ENCODE measurements around the gene MED26. TPM values are rescaled to one million over a fixed set of nuclear protein-coding genes. Genes with fewer than 3 reads are reported as not detected.
A peak's percentile ranks its signal among the peaks of the same experiment; 100 is the strongest.

MED26 gene
- total RNA-seq, 1 donor from 2014 or later: 15.0 TPM

DNA sequence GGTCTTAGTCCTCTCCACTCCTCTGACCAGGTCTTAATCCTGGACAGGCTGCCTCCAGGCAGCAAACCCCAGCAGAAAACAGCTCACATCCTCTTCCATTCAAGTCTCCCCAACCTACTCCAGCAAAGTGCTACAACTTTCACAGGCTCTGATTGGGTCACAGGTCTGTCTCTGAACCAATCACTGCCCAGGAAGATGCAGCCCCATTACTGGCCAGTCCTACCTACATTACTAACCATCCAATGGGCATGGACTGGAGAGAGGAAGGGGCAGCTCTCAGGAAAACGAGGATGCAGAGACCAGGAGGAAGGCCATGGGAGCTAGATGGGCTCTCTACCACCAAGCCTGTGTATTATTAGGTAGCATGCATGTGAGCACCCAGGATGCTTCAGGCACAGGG, 12.2 kb downstream of the MED26 start:
- Histone ChIP-seq H3K79me2 (ENCODE audit: insufficient read depth, low read length) (peaks cover 100% of the 10 kb centered on the region), H4K20me1 (ENCODE audit: insufficient read depth, low read length) (peaks cover 100% of the 10 kb centered on the region), H3K27ac (ENCODE audit: low read depth, low read length) (no peak overlapping the region), H3K27me3 (ENCODE audit: insufficient read depth, low read length) (no peaks in the 10 kb centered on the region), H3K4me2 (ENCODE audit: low read length) (no peak overlapping the region), H3K9ac (ENCODE audit: low read length) (no peak overlapping the region), H3K9me3 (ENCODE audit: insufficient read depth, low read depth, low read length) (no peaks in the 10 kb centered on the region), H3K4me1 (ENCODE audit: insufficient read depth, low read length) (peaks cover 4% of the 10 kb centered on the region), H3K4me3 (ENCODE audit: insufficient read depth, low read depth, low read length) (no peak overlapping the region), H3K36me3 (ENCODE audit: insufficient read depth, low read length) (no peaks in the 10 kb centered on the region), H2AFZ (ENCODE audit: low read depth, low read length) (no peak overlapping the region)
- Mint-ChIP-seq H3K27ac (ENCODE audit: unreplicated experiment) (no peak overlapping the region), H3K4me1 (ENCODE audit: low read depth, unreplicated experiment) (peaks cover 16% of the 10 kb centered on the region), H3K9me3 (ENCODE audit: unreplicated experiment) (no peaks in the 10 kb centered on the region), H3K27me3 (ENCODE audit: low read depth, unreplicated experiment) (no peaks in the 10 kb centered on the region), H3K36me3 (ENCODE audit: low read depth, unreplicated experiment) (no peaks in the 10 kb centered on the region), H3K4me3 (ENCODE audit: unreplicated experiment) (no peak overlapping the region)
- TF ChIP-seq EZH2 (IDR thresholded peaks at IDR 0.05; ENCODE audit: insufficient read depth, low read length): no peak
- DNase-seq (ENCODE audit: low read depth) (no peak), FAIRE-seq (no peak)

DNA sequence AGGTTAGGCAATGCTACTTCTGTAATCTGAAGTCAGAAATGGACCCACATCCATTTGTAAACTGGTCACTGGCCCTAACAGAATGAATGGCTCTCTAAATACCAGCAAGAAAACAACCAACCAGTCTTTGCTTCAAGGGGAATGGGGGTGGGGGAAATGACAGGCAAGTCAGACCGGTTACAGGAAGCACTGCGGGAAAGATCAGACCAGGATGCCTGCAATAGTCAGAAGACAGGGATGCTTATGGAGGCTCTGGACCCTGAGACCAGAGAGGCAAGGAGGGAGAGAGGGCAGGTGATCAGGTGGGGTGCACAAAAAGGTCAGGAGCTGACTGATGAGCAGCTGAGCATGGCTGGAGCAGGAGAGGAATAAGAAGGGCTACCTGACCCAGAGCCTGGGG, 13.1 kb downstream of the MED26 start:
- Mint-ChIP-seq H3K27me3 (ENCODE audit: low read depth, unreplicated experiment) (no peaks in the 10 kb centered on the region), H3K27ac (ENCODE audit: unreplicated experiment) (peak overlapping the region; percentile 62), H3K9me3 (ENCODE audit: unreplicated experiment) (no peaks in the 10 kb centered on the region), H3K4me1 (ENCODE audit: low read depth, unreplicated experiment) (peaks cover 16% of the 10 kb centered on the region), H3K4me3 (ENCODE audit: unreplicated experiment) (no peak overlapping the region), H3K36me3 (ENCODE audit: low read depth, unreplicated experiment) (no peaks in the 10 kb centered on the region)
- Histone ChIP-seq H4K20me1 (ENCODE audit: insufficient read depth, low read length) (peaks cover 100% of the 10 kb centered on the region), H3K9me3 (ENCODE audit: insufficient read depth, low read depth, low read length) (no peaks in the 10 kb centered on the region), H3K4me1 (ENCODE audit: insufficient read depth, low read length) (peaks cover 4% of the 10 kb centered on the region), H3K4me3 (ENCODE audit: insufficient read depth, low read depth, low read length) (no peak overlapping the region), H3K9ac (ENCODE audit: low read length) (no peak overlapping the region), H3K27ac (ENCODE audit: low read depth, low read length) (no peak overlapping the region), H3K36me3 (ENCODE audit: insufficient read depth, low read length) (no peaks in the 10 kb centered on the region), H3K4me2 (ENCODE audit: low read length) (no peak overlapping the region), H2AFZ (ENCODE audit: low read depth, low read length) (no peak overlapping the region), H3K79me2 (ENCODE audit: insufficient read depth, low read length) (peaks cover 100% of the 10 kb centered on the region), H3K27me3 (ENCODE audit: insufficient read depth, low read length) (no peaks in the 10 kb centered on the region)
- no peak for TF ChIP-seq EZH2 (IDR thresholded peaks at IDR 0.05; ENCODE audit: insufficient read depth, low read length)
- TF ChIP-seq, protein P1, sequence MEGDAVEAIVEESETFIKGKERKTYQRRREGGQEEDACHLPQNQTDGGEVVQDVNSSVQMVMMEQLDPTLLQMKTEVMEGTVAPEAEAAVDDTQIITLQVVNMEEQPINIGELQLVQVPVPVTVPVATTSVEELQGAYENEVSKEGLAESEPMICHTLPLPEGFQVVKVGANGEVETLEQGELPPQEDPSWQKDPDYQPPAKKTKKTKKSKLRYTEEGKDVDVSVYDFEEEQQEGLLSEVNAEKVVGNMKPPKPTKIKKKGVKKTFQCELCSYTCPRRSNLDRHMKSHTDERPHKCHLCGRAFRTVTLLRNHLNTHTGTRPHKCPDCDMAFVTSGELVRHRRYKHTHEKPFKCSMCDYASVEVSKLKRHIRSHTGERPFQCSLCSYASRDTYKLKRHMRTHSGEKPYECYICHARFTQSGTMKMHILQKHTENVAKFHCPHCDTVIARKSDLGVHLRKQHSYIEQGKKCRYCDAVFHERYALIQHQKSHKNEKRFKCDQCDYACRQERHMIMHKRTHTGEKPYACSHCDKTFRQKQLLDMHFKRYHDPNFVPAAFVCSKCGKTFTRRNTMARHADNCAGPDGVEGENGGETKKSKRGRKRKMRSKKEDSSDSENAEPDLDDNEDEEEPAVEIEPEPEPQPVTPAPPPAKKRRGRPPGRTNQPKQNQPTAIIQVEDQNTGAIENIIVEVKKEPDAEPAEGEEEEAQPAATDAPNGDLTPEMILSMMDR (IDR thresholded peaks at IDR 0.05; ENCODE audit: insufficient read depth, low read depth, low read length): no peak
- FAIRE-seq: no peak
- DNase-seq (ENCODE audit: low read depth): no peak

DNA sequence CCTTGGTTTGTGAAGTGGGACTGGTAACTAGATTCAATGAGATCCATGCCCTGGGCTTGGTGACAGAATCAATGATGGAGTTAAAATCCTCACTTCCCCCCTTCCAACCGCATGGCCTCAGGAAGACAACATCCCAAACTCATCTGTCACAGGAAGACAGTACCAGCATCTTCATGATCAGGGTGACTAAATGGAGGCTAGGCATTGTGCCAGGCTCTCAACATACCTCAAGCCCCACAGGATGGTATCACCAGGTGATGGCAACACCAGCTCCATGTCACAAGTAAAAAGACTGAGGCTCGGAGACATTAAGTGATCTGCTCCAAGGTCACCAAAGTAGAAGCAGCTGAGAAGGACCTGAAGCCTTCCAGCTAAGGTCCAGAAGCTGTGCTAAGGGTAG, 14.2 kb downstream of the MED26 start:
- Histone ChIP-seq H2AFZ (ENCODE audit: low read depth, low read length) (no peak overlapping the region), H3K27ac (ENCODE audit: low read depth, low read length) (no peak overlapping the region), H3K79me2 (ENCODE audit: insufficient read depth, low read length) (peaks cover 100% of the 10 kb centered on the region), H3K9me3 (ENCODE audit: insufficient read depth, low read depth, low read length) (no peaks in the 10 kb centered on the region), H4K20me1 (ENCODE audit: insufficient read depth, low read length) (peaks cover 100% of the 10 kb centered on the region), H3K4me3 (ENCODE audit: insufficient read depth, low read depth, low read length) (no peak overlapping the region), H3K9ac (ENCODE audit: low read length) (no peak overlapping the region), H3K4me1 (ENCODE audit: insufficient read depth, low read length) (no peaks in the 10 kb centered on the region), H3K4me2 (ENCODE audit: low read length) (no peak overlapping the region), H3K36me3 (ENCODE audit: insufficient read depth, low read length) (no peaks in the 10 kb centered on the region), H3K27me3 (ENCODE audit: insufficient read depth, low read length) (no peaks in the 10 kb centered on the region)
- no peaks in the 10 kb centered on the region for H3K36me3 Mint-ChIP-seq (ENCODE audit: low read depth, unreplicated experiment)
- H3K4me1 Mint-ChIP-seq (ENCODE audit: low read depth, unreplicated experiment): peaks cover 16% of the 10 kb centered on the region
- no peak overlapping the region for H3K27ac Mint-ChIP-seq (ENCODE audit: unreplicated experiment)
- no peak overlapping the region for H3K4me3 Mint-ChIP-seq (ENCODE audit: unreplicated experiment)
- DNase-seq (ENCODE audit: low read depth): no peak
- FAIRE-seq: no peak
- H3K9me3 Mint-ChIP-seq (ENCODE audit: unreplicated experiment): no peaks in the 10 kb centered on the region
- TF ChIP-seq, protein P1 (IDR thresholded peaks at IDR 0.05; ENCODE audit: insufficient read depth, low read depth, low read length): no peak
- no peak for TF ChIP-seq EZH2 (IDR thresholded peaks at IDR 0.05; ENCODE audit: insufficient read depth, low read length)
- H3K27me3 Mint-ChIP-seq (ENCODE audit: low read depth, unreplicated experiment): no peaks in the 10 kb centered on the region
